Measurements from ENCODE around the gene ATP2B3. TPM values are rescaled to one million over a fixed set of nuclear protein-coding genes. Genes with fewer than 3 reads are reported as not detected.

The ATP2B3 gene
- total RNA-seq, 1 experiment from 2014 or later: 0.21 TPM

GRCh38 chrX:153612413-153612812, 95.0 kb downstream of the ATP2B3 start:
- TF ChIP-seq REST (IDR thresholded peaks at IDR 0.05; ENCODE audit: insufficient read depth in 1 of 2, low read depth in 2 of 2, low read length in 1 of 2) (no peak), CTCF (IDR thresholded peaks at IDR 0.05) (no peak), SIN3A (IDR thresholded peaks at IDR 0.05; ENCODE audit: borderline replicate concordance, insufficient read depth, low read depth, low read length) (no peak), POLR2AphosphoS5 (IDR thresholded peaks at IDR 0.05; ENCODE audit: low read depth, low read length) (no peak), TCF7L2 (IDR thresholded peaks at IDR 0.05; ENCODE audit: low read depth, low read length) (no peak)
- in situ Hi-C loops (cut with HindIII; ENCODE audit: low pct_unique_long_range_greater_than_20kb, low sequenced_read_pairs) (no loop called here), intact Hi-C loops (cut with micrococcal nuclease; ENCODE audit: unreplicated experiment) (loop anchor here (5.0 kb wide), 1 partner anchor 55 kb away; no protein-coding TSS in a partner anchor)
- peaks cover 11% of the 10 kb centered on the region for H3K27me3 ChIP-seq (ENCODE audit: control insufficient read depth, insufficient read depth, low read length)
- no peaks in the 10 kb centered on the region for H3K36me3 ChIP-seq (ENCODE audit: control insufficient read depth, insufficient read depth, low read length)
- H3K4me3 ChIP-seq (ENCODE audit: low read depth in 2 of 2, low read length in 2 of 2): no peak overlapping the region
- BruUV-seq (replicated peaks): no TSS peak
- H3K27ac ChIP-seq (ENCODE audit: low read length): no peak overlapping the region
- DNase-seq (ENCODE audit: low read depth, low spot score) (no peak), ATAC-seq (no peak)
- no peaks in the 10 kb centered on the region for H3K9me3 ChIP-seq (ENCODE audit: control insufficient read depth, insufficient read depth, low read depth, low read length)
- POLR2A ChIA-PET: no interaction called here
- CTCF ChIA-PET: interaction anchor here (0.7 kb wide), 1 partner anchor 151 kb away, joined by 8 read pairs; no protein-coding TSS in a partner anchor
- no peaks in the 10 kb centered on the region for H3K4me1 ChIP-seq (ENCODE audit: control insufficient read depth, insufficient read depth, low read length)

DNA sequence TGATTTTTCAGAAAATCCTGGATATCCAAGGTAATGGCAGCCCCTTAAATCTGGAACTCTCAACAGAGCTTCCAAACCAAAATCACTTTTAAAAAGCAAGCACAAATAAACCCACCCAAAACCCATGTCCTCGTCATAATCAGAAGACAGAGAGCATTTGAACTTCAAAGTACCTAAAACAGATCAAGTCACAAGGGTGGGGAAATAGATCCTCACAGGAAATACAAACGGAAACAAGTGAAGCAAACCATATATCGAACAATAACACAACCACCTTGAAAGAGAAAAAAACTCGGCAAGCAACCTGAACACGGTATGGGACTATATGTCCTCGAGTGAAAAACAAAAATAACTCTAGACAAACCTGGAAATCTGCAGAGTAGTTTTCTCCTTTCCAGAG, 97.4 kb downstream of the ATP2B3 start:
- Histone ChIP-seq H3K9me3 (ENCODE audit: control insufficient read depth, insufficient read depth, low read depth, low read length) (no peaks in the 10 kb centered on the region), H3K36me3 (ENCODE audit: control insufficient read depth, insufficient read depth, low read length) (no peaks in the 10 kb centered on the region), H3K4me1 (ENCODE audit: control insufficient read depth, insufficient read depth, low read length) (no peaks in the 10 kb centered on the region), H3K27me3 (ENCODE audit: control insufficient read depth, insufficient read depth, low read length) (peaks cover 16% of the 10 kb centered on the region), H3K27ac (ENCODE audit: low read length) (no peak overlapping the region), H3K4me3 (ENCODE audit: low read depth in 2 of 2, low read length in 2 of 2) (no peak overlapping the region)
- DNase-seq (ENCODE audit: low read depth, low spot score) (no peak), ATAC-seq (no peak)
- BruUV-seq (replicated peaks): no TSS peak
- no peak for TF ChIP-seq REST (IDR thresholded peaks at IDR 0.05; ENCODE audit: insufficient read depth in 1 of 2, low read depth in 2 of 2, low read length in 1 of 2)
- TF ChIP-seq TCF7L2 (IDR thresholded peaks at IDR 0.05; ENCODE audit: low read depth, low read length): no peak
- ChIA-PET CTCF (interaction anchor here (1.0 kb wide), 1 partner anchor 21 kb away, joined by 3 read pairs; no protein-coding TSS in a partner anchor), POLR2A (no interaction called here)
- in situ Hi-C loops (cut with HindIII; ENCODE audit: low pct_unique_long_range_greater_than_20kb, low sequenced_read_pairs) (no loop called here), intact Hi-C loops (cut with micrococcal nuclease; ENCODE audit: unreplicated experiment) (loop anchor here (5.0 kb wide), 1 partner anchor 52 kb away; no protein-coding TSS in a partner anchor)

All from Panc1 (cell line).